M059J (cell line): ENCODE measurements around the gene HAPLN2. TPM values are rescaled to one million over a fixed set of nuclear protein-coding genes. Genes with fewer than 3 reads are reported as not detected.

Experiments used
- DNase-seq: peaks from one replicate; pipeline ENCODE4 v3.0.0-alpha.2; 2012; ENCODE audit warnings: low read depth
- total RNA-seq: library from RNA; depleted of rRNA; stranded (reverse); fragments of >200 nt; shearing (Covaris generic); gene quantifications from 2 replicates; pipeline ENCODE4 v1.2.3, GENCODE V29; 2014

HAPLN2 gene
- total RNA-seq, 1 experiment from 2014 or later: not detected

GRCh38 chr1:156644640-156645039, 25.4 kb downstream of the HAPLN2 start:
- no peak for DNase-seq

- no peak for DNase-seq
These were observed 25.8 kb downstream of the HAPLN2 start for GRCh38 chr1:156645056-156645455.

GRCh38 chr1:156645666-156646065, 26.5 kb downstream of the HAPLN2 start:
- DNase-seq: no peak

- DNase-seq: no peak
These were observed 27.6 kb downstream of the HAPLN2 start for GRCh38 chr1:156646738-156647211.

GRCh38 chr1:156647351-156647750, 28.1 kb downstream of the HAPLN2 start:
- no peak for DNase-seq

- DNase-seq: no peak
These were observed 29.3 kb downstream of the HAPLN2 start for GRCh38 chr1:156648496-156648895.

- DNase-seq: peak; percentile 51
These were observed 29.7 kb downstream of the HAPLN2 start for GRCh38 chr1:156648951-156649350.

- DNase-seq: peak; percentile 52
These were observed 33.1 kb downstream of the HAPLN2 start for GRCh38 chr1:156652131-156652991.

- DNase-seq: no peak
These were observed 33.8 kb downstream of the HAPLN2 start for GRCh38 chr1:156652992-156653355.

- peak; percentile 32 for DNase-seq
These were observed 35.5 kb downstream of the HAPLN2 start for GRCh38 chr1:156654700-156655099.

- DNase-seq: no peak
These were observed 36.1 kb downstream of the HAPLN2 start for GRCh38 chr1:156655151-156655903.

GRCh38 chr1:156655904-156656516, 36.8 kb downstream of the HAPLN2 start:
- no peak for DNase-seq

GRCh38 chr1:156656806-156657740, 37.9 kb downstream of the HAPLN2 start:
- peak; percentile 54 for DNase-seq

GRCh38 chr1:156657741-156658319, 38.6 kb downstream of the HAPLN2 start:
- DNase-seq: no peak

- no peak for DNase-seq
These were observed 39.3 kb downstream of the HAPLN2 start for GRCh38 chr1:156658496-156658895.

- no peak for DNase-seq
These were observed 39.8 kb downstream of the HAPLN2 start for GRCh38 chr1:156658945-156659574.

GRCh38 chr1:156659661-156659987, 40.4 kb downstream of the HAPLN2 start:
- no peak for DNase-seq

- DNase-seq: peak; percentile 97
These were observed 41.0 kb downstream of the HAPLN2 start for GRCh38 chr1:156659988-156660751.

GRCh38 chr1:156660752-156661112, 41.5 kb downstream of the HAPLN2 start:
- no peak for DNase-seq
